ENCODE measurements around the gene POC1A.

DNA sequence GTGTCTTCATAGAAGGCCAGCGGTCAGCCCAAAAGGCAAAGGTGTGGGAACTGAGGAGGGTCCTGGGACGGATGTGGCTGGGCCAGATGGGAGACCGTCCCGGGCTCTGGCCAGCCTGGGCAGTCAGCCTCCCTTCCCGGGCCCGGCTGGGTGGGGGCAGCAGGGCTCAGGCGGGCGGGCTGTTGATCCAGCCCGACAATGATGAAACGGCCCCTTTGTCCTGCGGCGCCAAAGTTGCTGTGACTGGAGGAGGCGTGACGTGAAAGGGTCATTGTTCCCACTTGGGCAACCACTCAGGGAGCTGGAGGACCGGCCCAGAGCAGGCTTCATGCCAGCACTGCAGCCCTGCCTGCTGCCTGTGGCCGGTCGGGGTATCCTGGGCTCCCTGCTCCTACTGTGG, 114.4 kb downstream of the POC1A start:
- TF ChIP-seq GATA2 (IDR thresholded peaks at IDR 0.05; ENCODE audit: low read depth, low read length): no peak
- TF ChIP-seq GATA3 (IDR thresholded peaks at IDR 0.05; ENCODE audit: low read depth, low read length): no peak

All from SH-SY5Y (cell line).